ENCODE results near the gene CD6. TPM values are rescaled to one million over a fixed set of nuclear protein-coding genes. Genes with fewer than 3 reads are reported as not detected.

The CD6 gene
- total and polyA plus RNA-seq, 2 donors (not counting 3 experiments of a cell fraction or from before 2014, with no cell fraction given), result not detected

DNA sequence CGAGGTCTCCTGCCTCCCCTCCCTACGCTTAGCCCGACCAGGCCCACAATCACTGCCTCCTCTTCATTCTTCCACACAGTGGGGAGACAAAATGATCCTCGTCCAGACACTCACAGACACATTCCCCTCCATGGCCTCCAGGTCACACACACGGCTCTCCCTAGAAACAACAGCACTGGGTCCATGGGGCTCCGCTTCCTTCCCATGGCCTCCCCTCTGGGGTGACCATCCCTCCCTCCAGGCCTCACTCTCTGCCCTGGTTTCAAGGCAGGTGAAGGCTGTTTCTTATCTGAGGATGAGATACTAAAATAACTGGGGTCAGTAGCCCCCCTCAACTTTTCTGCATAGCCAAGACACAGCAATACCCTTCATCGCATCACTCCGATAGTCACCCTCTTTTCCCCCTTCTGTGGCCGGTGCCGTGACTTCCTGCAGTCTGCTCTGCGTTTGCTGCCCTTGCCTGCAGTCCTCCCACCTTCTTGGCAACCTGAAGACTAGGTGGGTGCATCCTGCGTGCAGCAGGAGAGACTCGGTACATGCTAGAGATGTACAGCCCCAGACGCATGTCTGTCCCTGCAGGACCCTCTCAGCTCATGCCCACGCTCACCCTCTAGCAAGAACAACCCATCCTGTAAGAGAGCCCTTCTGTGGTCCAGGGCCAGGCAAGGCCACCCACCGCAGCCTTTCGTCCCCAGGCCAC, 55.8 kb downstream of the CD6 start:
- Histone ChIP-seq H3K27me3 (ENCODE audit: control insufficient read depth in 2 of 2, insufficient read depth in 2 of 2, low read length in 2 of 2) (peaks cover 2 to 7% of the 10 kb centered on the region in 2 experiments), H2AFZ (ENCODE audit: low read depth, low read length) (no peak overlapping the region), H3K4me1 (ENCODE audit: control insufficient read depth, extremely low read depth, insufficient read depth, low read length) (no peaks in the 10 kb centered on the region), H3K4me2 (ENCODE audit: insufficient read depth, low read length) (no peak overlapping the region), H3K36me3 (ENCODE audit: control insufficient read depth in 2 of 2, extremely low read depth in 1 of 2, insufficient read depth in 2 of 2, low read length in 2 of 2) (no peaks in the 10 kb centered on the region), H3K9me3 (replicated peaks; ENCODE audit: control insufficient read depth, insufficient read depth, low read length) (no peaks in the 10 kb centered on the region), H3K4me3 (replicated peaks in 1 of 3; ENCODE audit: insufficient read depth in 1 of 3, low read depth in 1 of 3, low read length in 3 of 3) (no peak overlapping the region), H3K9ac (replicated peaks; ENCODE audit: extremely low read depth, insufficient read depth, low read length) (no peak overlapping the region), H4K20me1 (replicated peaks; ENCODE audit: control insufficient read depth, extremely low read depth, insufficient read depth, low read length) (no peaks in the 10 kb centered on the region), H3K27ac (ENCODE audit: insufficient read depth, low read depth, low read length) (no peak overlapping the region), H3K9me1 (replicated peaks; ENCODE audit: control insufficient read depth, extremely low read depth, insufficient read depth, low read length) (no peaks in the 10 kb centered on the region), H3K79me2 (ENCODE audit: control insufficient read depth, insufficient read depth, low read length) (no peaks in the 10 kb centered on the region)
- ChIA-PET POLR2A (no interaction called here), CTCF (interaction anchor here (0.9 kb wide), 1 partner anchor 15 kb away, joined by 5 read pairs; no protein-coding TSS in a partner anchor)
- dilution Hi-C loops (cut with MboI; ENCODE audit: extremely low pct_ligation_motif_present, low sequenced_read_pairs) (no loop called here), intact Hi-C loops (cut with micrococcal nuclease) (no loop called here)
- no TSS peak for BruUV-seq (replicated peaks)
- no peak for TF ChIP-seq JUN (IDR thresholded peaks at IDR 0.05; ENCODE audit: borderline replicate concordance, insufficient read depth, insufficient read length, low read depth)
- TF ChIP-seq, protein P1, sequence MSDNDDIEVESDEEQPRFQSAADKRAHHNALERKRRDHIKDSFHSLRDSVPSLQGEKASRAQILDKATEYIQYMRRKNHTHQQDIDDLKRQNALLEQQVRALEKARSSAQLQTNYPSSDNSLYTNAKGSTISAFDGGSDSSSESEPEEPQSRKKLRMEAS (IDR thresholded peaks at IDR 0.05; ENCODE audit: insufficient read depth, insufficient read length), result no peak
- TF ChIP-seq, protein P2, sequence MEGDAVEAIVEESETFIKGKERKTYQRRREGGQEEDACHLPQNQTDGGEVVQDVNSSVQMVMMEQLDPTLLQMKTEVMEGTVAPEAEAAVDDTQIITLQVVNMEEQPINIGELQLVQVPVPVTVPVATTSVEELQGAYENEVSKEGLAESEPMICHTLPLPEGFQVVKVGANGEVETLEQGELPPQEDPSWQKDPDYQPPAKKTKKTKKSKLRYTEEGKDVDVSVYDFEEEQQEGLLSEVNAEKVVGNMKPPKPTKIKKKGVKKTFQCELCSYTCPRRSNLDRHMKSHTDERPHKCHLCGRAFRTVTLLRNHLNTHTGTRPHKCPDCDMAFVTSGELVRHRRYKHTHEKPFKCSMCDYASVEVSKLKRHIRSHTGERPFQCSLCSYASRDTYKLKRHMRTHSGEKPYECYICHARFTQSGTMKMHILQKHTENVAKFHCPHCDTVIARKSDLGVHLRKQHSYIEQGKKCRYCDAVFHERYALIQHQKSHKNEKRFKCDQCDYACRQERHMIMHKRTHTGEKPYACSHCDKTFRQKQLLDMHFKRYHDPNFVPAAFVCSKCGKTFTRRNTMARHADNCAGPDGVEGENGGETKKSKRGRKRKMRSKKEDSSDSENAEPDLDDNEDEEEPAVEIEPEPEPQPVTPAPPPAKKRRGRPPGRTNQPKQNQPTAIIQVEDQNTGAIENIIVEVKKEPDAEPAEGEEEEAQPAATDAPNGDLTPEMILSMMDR (IDR thresholded peaks at IDR 0.05; ENCODE audit: extremely low read depth in 1 of 2, insufficient read depth in 1 of 2, low read depth in 1 of 2, low read length in 2 of 2), result no peak
- no peak for FAIRE-seq
- no peak for DNase-seq (ENCODE audit: low read depth, low spot score)

DNA sequence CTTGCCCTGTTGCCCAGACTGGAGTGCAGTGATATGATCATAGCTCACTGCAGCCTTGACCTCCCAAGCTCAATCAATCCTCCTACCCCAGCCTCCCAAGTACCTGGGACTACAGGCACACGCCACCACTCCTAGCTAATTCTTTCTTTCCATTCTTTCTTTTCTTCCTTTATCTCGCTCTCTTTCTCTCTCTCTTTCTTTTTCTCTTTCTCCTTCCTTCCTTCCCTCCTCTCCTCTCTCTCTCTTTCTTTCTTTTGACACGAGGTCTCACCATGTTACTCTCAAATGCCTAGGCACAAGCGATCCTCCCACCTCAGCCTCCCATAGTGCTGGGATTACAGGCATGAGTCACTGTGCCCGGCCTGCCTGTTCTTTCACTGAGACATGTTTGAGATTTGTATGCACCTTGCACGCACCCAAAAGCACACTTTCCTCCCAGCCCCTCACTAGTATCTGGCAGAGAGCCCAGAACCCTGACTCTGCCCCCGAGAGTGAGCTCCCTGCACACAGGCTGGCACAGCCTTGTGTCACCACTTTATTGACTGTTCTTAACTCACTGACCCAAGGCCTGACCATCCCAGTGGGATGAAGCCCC, 56.8 kb downstream of the CD6 start:
- no peak overlapping the region for H3K4me3 ChIP-seq (replicated peaks in 1 of 3; ENCODE audit: insufficient read depth in 1 of 3, low read depth in 1 of 3, low read length in 3 of 3)
- DNase-seq (ENCODE audit: low read depth, low spot score), result no peak
- no peaks in the 10 kb centered on the region for H3K79me2 ChIP-seq (ENCODE audit: control insufficient read depth, insufficient read depth, low read length)
- CTCF ChIA-PET, result interaction anchor here (0.9 kb wide), 1 partner anchor 14 kb away, joined by 5 read pairs; no protein-coding TSS in a partner anchor
- no peaks in the 10 kb centered on the region for H4K20me1 ChIP-seq (replicated peaks; ENCODE audit: control insufficient read depth, extremely low read depth, insufficient read depth, low read length)
- peaks cover 2% of the 10 kb centered on the region in 2 experiments for H3K27me3 ChIP-seq (ENCODE audit: control insufficient read depth in 2 of 2, insufficient read depth in 2 of 2, low read length in 2 of 2)
- intact Hi-C loops (cut with micrococcal nuclease), result no loop called here
- FAIRE-seq, result no peak
- dilution Hi-C loops (cut with MboI; ENCODE audit: extremely low pct_ligation_motif_present, low sequenced_read_pairs), result no loop called here
- no peak overlapping the region for H3K9ac ChIP-seq (replicated peaks; ENCODE audit: extremely low read depth, insufficient read depth, low read length)
- no peaks in the 10 kb centered on the region for H3K9me3 ChIP-seq (replicated peaks; ENCODE audit: control insufficient read depth, insufficient read depth, low read length)
- H3K27ac ChIP-seq (ENCODE audit: insufficient read depth, low read depth, low read length), result no peak overlapping the region
- no peaks in the 10 kb centered on the region for H3K9me1 ChIP-seq (replicated peaks; ENCODE audit: control insufficient read depth, extremely low read depth, insufficient read depth, low read length)
- POLR2A ChIA-PET, result no interaction called here
- H3K36me3 ChIP-seq (ENCODE audit: control insufficient read depth in 2 of 2, extremely low read depth in 1 of 2, insufficient read depth in 2 of 2, low read length in 2 of 2), result no peaks in the 10 kb centered on the region
- H3K4me1 ChIP-seq (ENCODE audit: control insufficient read depth, extremely low read depth, insufficient read depth, low read length), result no peaks in the 10 kb centered on the region
- H2AFZ ChIP-seq (ENCODE audit: low read depth, low read length), result no peak overlapping the region
- BruUV-seq (replicated peaks), result no TSS peak
- no peak overlapping the region for H3K4me2 ChIP-seq (ENCODE audit: insufficient read depth, low read length)
- TF ChIP-seq POLR2A (IDR thresholded peaks at IDR 0.05; ENCODE audit: low read depth, low read length) (no peak), POLR2AphosphoS5 (IDR thresholded peaks at IDR 0.05; ENCODE audit: insufficient read depth, low read depth, low read length) (no peak), EZH2 (IDR thresholded peaks at IDR 0.05; ENCODE audit: borderline replicate concordance, low read depth, low read length, severe bottlenecking) (no peak), GATA2 (IDR thresholded peaks at IDR 0.05; ENCODE audit: insufficient read depth, insufficient read length, low read depth, low read length) (no peak), FOS (IDR thresholded peaks at IDR 0.05; ENCODE audit: borderline replicate concordance, insufficient read depth, low read length) (no peak), JUN (IDR thresholded peaks at IDR 0.05; ENCODE audit: borderline replicate concordance, insufficient read depth, insufficient read length, low read depth) (no peak), MYC (IDR thresholded peaks at IDR 0.05; ENCODE audit: low read depth, low read length) (no peak)
- TF ChIP-seq, protein P1 (IDR thresholded peaks at IDR 0.05; ENCODE audit: insufficient read depth, insufficient read length), result no peak
- TF ChIP-seq, protein P2 (IDR thresholded peaks at IDR 0.05; ENCODE audit: extremely low read depth in 1 of 2, insufficient read depth in 1 of 2, low read depth in 1 of 2, low read length in 2 of 2), result no peak
